ENCODE results near the gene MUC4.
"Not testable (repeated sequence)": the region's sequence is repeated elsewhere in the genome, so short reads cannot be mapped to it uniquely, and the experiment has no call there.

- TF ChIP-seq POLR2AphosphoS5 (IDR thresholded peaks at IDR 0.05; ENCODE audit: low read depth); CTCF (IDR thresholded peaks at IDR 0.05; ENCODE audit: insufficient read depth, low read length); REST (IDR thresholded peaks at IDR 0.05; ENCODE audit: insufficient replicate concordance, low read depth); GABPA (IDR thresholded peaks at IDR 0.05; ENCODE audit: low read depth): not testable (repeated sequence)
Observed at GRCh38 chr3:195710126-195710905, 101.4 kb downstream of the MUC4 start.
